B cell (primary cell): ENCODE data around the gene IFNA2. TPM values are rescaled to one million over a fixed set of nuclear protein-coding genes. Genes with fewer than 3 reads are reported as not detected.

ENCODE experiments used
- ATAC-seq: fragments of 200-7000 bp; cut with Tn5 transposase; one replicate; pipeline ENCODE4 v1.10.0; 2021; ENCODE audit warnings: low read depth, mild to moderate bottlenecking, moderate number of reproducible peaks, moderate library complexity
- CTCF ChIA-PET: fragments of 350-600 bp; sonication (Branson Sonifier 250); formaldehyde crosslinking; loops from one replicate; lab custom pipeline; 2021; ENCODE audit warnings: antibody characterized with exemption, inconsistent platforms; lab: Charles Lee
- POLR2A ChIA-PET: fragments of 350-600 bp; sonication (Branson Sonifier 250); formaldehyde crosslinking; loops from one replicate; lab custom pipeline; 2021; ENCODE audit warnings: antibody characterized with exemption; lab: Charles Lee
- DNase-seq: peaks from one replicate; pipeline ENCODE4 v3.0.0; 2013
- H2AFZ ChIP-seq: 2 replicates; pipeline ENCODE4 v1.6.1; 2012; ENCODE audit warnings: mild to moderate bottlenecking, low read depth, low read length; ENCODE audit not compliant: insufficient read depth, poor library complexity, severe bottlenecking
- H3K27ac ChIP-seq, 2 donors: 1 replicate in 1 of 2; 2 replicates in 1 of 2; pipeline ENCODE4 v1.5.1; 2012 to 2013; ENCODE audit warnings: low read length in 2 of 2, mild to moderate bottlenecking in 2 of 2, moderate library complexity in 1 of 2
- H3K27me3 ChIP-seq, 4 experiments: fragments of 200-600 bp in 1 of 4; sonication (generic) in 1 of 4; replicated peaks in 1 of 4; 1 replicate in 2 of 4; 2 replicates in 2 of 4; pipeline versions ENCODE4 v1.6.1 to v1.7.0; 2013 to 2016; ENCODE audit warnings: low read length in 3 of 4, mild to moderate bottlenecking in 2 of 4, mixed read lengths in 1 of 4, moderate library complexity in 1 of 4; ENCODE audit not compliant: insufficient read depth in 4 of 4, control insufficient read depth in 3 of 4; ENCODE audit errors: control extremely low read depth in 1 of 4
- H3K36me3 ChIP-seq, 2 experiments: replicated peaks in 1 of 2; 1 replicate in 1 of 2; 2 replicates in 1 of 2; pipeline versions ENCODE4 v1.6.1 to v1.7.1; 2013; ENCODE audit warnings: low read length in 1 of 2; ENCODE audit not compliant: insufficient read depth in 2 of 2, control insufficient read depth in 1 of 2; ENCODE audit errors: control extremely low read depth in 1 of 2, extremely low read depth in 1 of 2
- H3K4me1 ChIP-seq, 2 donors: fragments of 200-600 bp in 1 of 2; sonication (generic) in 1 of 2; 1 replicate in 1 of 2; 2 replicates in 1 of 2; pipeline versions ENCODE4 v1.5.1 to v1.6.1; 2013 to 2017; ENCODE audit warnings: low read length in 2 of 2; ENCODE audit not compliant: control insufficient read depth in 2 of 2, insufficient read depth in 2 of 2
- H3K4me2 ChIP-seq: replicated peaks from 2 replicates; pipeline ENCODE3; 2012; ENCODE audit warnings: mild to moderate bottlenecking, low read depth, low read length; ENCODE audit not compliant: poor library complexity, severe bottlenecking
- H3K4me3 ChIP-seq, 5 experiments: fragments of 200-600 bp in 1 of 5; sonication (generic) in 1 of 5; 1 replicate in 3 of 5; 2 replicates in 2 of 5; pipeline versions ENCODE4 v1.5.1 to v1.7.0; 2011 to 2016; ENCODE audit warnings: low read length in 4 of 5, mild to moderate bottlenecking in 4 of 5, low read depth in 2 of 5, control low read depth in 1 of 5, moderate library complexity in 1 of 5; ENCODE audit not compliant: insufficient read depth in 1 of 5; ENCODE audit errors: control extremely low read depth in 1 of 5, extremely low read depth in 1 of 5
- H3K79me2 ChIP-seq: fragments of 200-600 bp; sonication (generic); one replicate; pipeline ENCODE4 v1.6.0; 2016; ENCODE audit warnings: low read length; ENCODE audit not compliant: control insufficient read depth, insufficient read depth
- H3K9ac ChIP-seq: fragments of 200-600 bp; sonication (generic); 2 replicates; pipeline ENCODE4 v1.6.1; 2017; ENCODE audit warnings: mild to moderate bottlenecking, low read length, moderate library complexity
- H3K9me3 ChIP-seq, 3 donors: one replicate each; pipeline versions ENCODE4 v1.6.1 to v1.7.1; 2013; ENCODE audit warnings: low read length in 2 of 3; ENCODE audit not compliant: control insufficient read depth in 2 of 3, insufficient read depth in 1 of 3; ENCODE audit errors: control extremely low read depth in 1 of 3
- H4K20me1 ChIP-seq: 2 replicates; pipeline ENCODE4 v1.6.0; 2012; ENCODE audit warnings: mild to moderate bottlenecking, low read length; ENCODE audit not compliant: insufficient read depth, control insufficient read depth, poor library complexity, severe bottlenecking
- H3K27ac Mint-ChIP-seq: one replicate; pipeline ENCODE4 v1.8.0; 2021; ENCODE audit warnings: mixed read lengths
- H3K27me3 Mint-ChIP-seq: one replicate; pipeline ENCODE4 v1.8.0; 2021; ENCODE audit warnings: mixed read lengths
- H3K4me1 Mint-ChIP-seq: one replicate; pipeline ENCODE4 v1.8.0; 2021; ENCODE audit warnings: mixed read lengths
- H3K4me3 Mint-ChIP-seq: one replicate; pipeline ENCODE4 v1.8.0; 2021; ENCODE audit warnings: mixed read lengths
- H3K9me3 Mint-ChIP-seq: one replicate; pipeline ENCODE4 v1.8.0; 2022; ENCODE audit warnings: mixed read lengths; ENCODE audit not compliant: insufficient read depth
- CTCF ChIP-seq: fragments of 200-600 bp; IDR thresholded peaks from one replicate; pipeline ENCODE4 v1.8.0; 2022; ENCODE audit warnings: antibody characterized with exemption, mild to moderate bottlenecking
- EZH2 ChIP-seq: IDR thresholded peaks from 2 replicates; pipeline ENCODE4 v1.6.1; 2012; ENCODE audit warnings: borderline replicate concordance, low read depth, mild to moderate bottlenecking, moderate library complexity, low read length; ENCODE audit not compliant: insufficient read depth, poor library complexity, severe bottlenecking
- WGBS: methylation state at CpG from one replicate; pipeline ENCODE4 v1.1.5; 2013; ENCODE audit warnings: missing lambda C conversion rate; ENCODE audit not compliant: insufficient coverage; 5-methylcytosine and 5-hydroxymethylcytosine counted together
- intact Hi-C: fragments of 100-400 bp; cut with micrococcal nuclease; formaldehyde crosslinking; loops from one replicate; pipeline ENCODE4 v1.10.0; 2022
- polyA plus RNA-seq: library from polyadenylated mRNA; depleted of rRNA; stranded (reverse); fragments of >200 nt; gene quantifications from 2 replicates; pipeline ENCODE4 v1.2.3, GENCODE V29; 2012
- total RNA-seq, 2 donors: library from RNA; stranded (reverse); fragments of 120-200 nt in 1 of 2; gene quantifications; 1 replicate in 1 of 2; 2 replicates in 1 of 2; pipeline versions ENCODE4 v1.2.3 to v1.2.4, GENCODE V29; 2013 to 2022

IFNA2 gene
- total and polyA plus RNA-seq, 2 donors (not counting 1 experiment from before 2014, with no cell fraction given) = not detected

- intact Hi-C loops = loop anchor here (1.0 to 5.0 kb wide), 4 partner anchors 13 to 70 kb away; partner anchors contain the start of gene KLHL9
- Histone ChIP-seq H3K4me1 (peaks cover 8 to 11% of the 10 kb centered on the region in 2 donors), H3K27me3 (peaks cover 3 to 57% (median 37%) of the 10 kb centered on the region in 4 experiments), H3K4me3 (peak overlapping the region in 4 of 5 experiments; percentile 22 to 52 (median 32)), H3K79me2 (no peaks in the 10 kb centered on the region), H3K36me3 (no peaks in the 10 kb centered on the region), H3K4me2 (peak overlapping the region; percentile 79), H2AFZ (peak overlapping the region; percentile 70), H3K9me3 (peaks cover 0 to 4% (median 0%) of the 10 kb centered on the region in 3 donors), H4K20me1 (no peaks in the 10 kb centered on the region), H3K27ac (no peak overlapping the region), H3K9ac (peak overlapping the region; percentile 60)
- DNase-seq (peak; percentile 74), ATAC-seq (peak; percentile 52)
- Mint-ChIP-seq H3K4me1 (peaks cover 18% of the 10 kb centered on the region), H3K27me3 (peaks cover 69% of the 10 kb centered on the region), H3K9me3 (no peaks in the 10 kb centered on the region), H3K27ac (no peak overlapping the region), H3K4me3 (peak overlapping the region; percentile 68)
- ChIA-PET CTCF (interaction anchor here (0.6 to 7.2 kb wide), 37 partner anchors 9 to 849 kb away, joined by 3 to 159 read pairs (median 6); partner anchors contain the start of genes IFNA2, IFNA8 and KLHL9), POLR2A (no interaction called here)
- TF ChIP-seq EZH2 (no peak), CTCF (peak; percentile 87)
- WGBS = 3% methylated on average over 34 of the region's 40 CpGs
Measured at GRCh38 chr9:21395778-21396717, 10.8 kb upstream of the IFNA2 start.
